ENCODE results near the gene EPO.

DNA sequence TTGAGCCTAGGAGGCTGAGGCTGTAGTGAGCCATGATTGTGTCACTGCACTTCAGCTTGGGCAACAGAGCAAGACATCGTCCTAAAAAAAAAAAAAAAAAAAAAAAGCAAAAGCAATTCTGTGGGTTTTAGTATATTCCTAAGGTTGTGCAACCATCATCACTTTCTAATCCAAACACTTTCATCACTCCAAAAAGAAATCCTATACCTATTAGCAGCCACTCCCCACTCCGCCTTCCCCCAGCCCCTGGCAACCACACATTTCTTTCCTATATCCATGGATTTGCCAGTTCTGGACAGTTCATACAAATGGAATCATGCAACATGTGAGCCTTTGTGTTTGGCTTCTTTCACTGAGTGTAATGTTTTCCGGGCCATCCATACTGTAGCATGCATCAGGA, 33.5 kb downstream of the EPO start:
- TF ChIP-seq, protein P1, sequence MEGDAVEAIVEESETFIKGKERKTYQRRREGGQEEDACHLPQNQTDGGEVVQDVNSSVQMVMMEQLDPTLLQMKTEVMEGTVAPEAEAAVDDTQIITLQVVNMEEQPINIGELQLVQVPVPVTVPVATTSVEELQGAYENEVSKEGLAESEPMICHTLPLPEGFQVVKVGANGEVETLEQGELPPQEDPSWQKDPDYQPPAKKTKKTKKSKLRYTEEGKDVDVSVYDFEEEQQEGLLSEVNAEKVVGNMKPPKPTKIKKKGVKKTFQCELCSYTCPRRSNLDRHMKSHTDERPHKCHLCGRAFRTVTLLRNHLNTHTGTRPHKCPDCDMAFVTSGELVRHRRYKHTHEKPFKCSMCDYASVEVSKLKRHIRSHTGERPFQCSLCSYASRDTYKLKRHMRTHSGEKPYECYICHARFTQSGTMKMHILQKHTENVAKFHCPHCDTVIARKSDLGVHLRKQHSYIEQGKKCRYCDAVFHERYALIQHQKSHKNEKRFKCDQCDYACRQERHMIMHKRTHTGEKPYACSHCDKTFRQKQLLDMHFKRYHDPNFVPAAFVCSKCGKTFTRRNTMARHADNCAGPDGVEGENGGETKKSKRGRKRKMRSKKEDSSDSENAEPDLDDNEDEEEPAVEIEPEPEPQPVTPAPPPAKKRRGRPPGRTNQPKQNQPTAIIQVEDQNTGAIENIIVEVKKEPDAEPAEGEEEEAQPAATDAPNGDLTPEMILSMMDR (IDR thresholded peaks at IDR 0.05): no peak
- no peak for TF ChIP-seq ZFX (IDR thresholded peaks at IDR 0.05; ENCODE audit: borderline replicate concordance)
